Anterior cingulate cortex (tissue), 58 donors: ENCODE results near the gene SPIN2B.
"Not testable (repeated sequence)": the region's sequence is repeated elsewhere in the genome, so short reads cannot be mapped to it uniquely, and the experiment has no call there.

Source experiments
- DNase-seq, 58 donors: peaks; one replicate each; lab custom pipeline; 2025; lab: John Stamatoyannopoulos, UW

Gene SPIN2B

GRCh38 chrX:57121162-57121755 lies at the start of gene SPIN2B:
TSS of gene SPIN2B (minus strand) at chrX:57121548.
- peak; percentile 1 to 86 (median 61) for DNase-seq

GRCh38 chrX:57156397-57157049 lies 35.2 kb upstream of the SPIN2B start:
- DNase-seq: peak in 12 of 58 donors; percentile 0 to 26 (median 3)

GRCh38 chrX:57155171-57155570 lies 33.8 kb upstream of the SPIN2B start:
- DNase-seq: no peak

GRCh38 chrX:57152222-57152621 lies 30.9 kb upstream of the SPIN2B start:
- DNase-seq: not testable (repeated sequence)

GRCh38 chrX:57138674-57139073 lies 17.3 kb upstream of the SPIN2B start:
- DNase-seq: no peak

- peak in 1 of 58 donors; percentile 0 for DNase-seq
Measured at GRCh38 chrX:57137501-57137900, 16.2 kb upstream of the SPIN2B start.

GRCh38 chrX:57137073-57137472 lies 15.7 kb upstream of the SPIN2B start, which contains the start of gene SPIN2A:
TSS of gene SPIN2A (minus strand) at chrX:57137397. CDS start at chrX:57136597, 800 bp downstream.
- DNase-seq: peak in 2 of 58 donors; percentile 0 to 1

GRCh38 chrX:57136589-57136988 lies 15.2 kb upstream of the SPIN2B start:
- not testable (repeated sequence) for DNase-seq

GRCh38 chrX:57135287-57135686 lies 13.9 kb upstream of the SPIN2B start:
- no peak for DNase-seq

- DNase-seq: no peak
Measured at GRCh38 chrX:57134702-57135101, 13.4 kb upstream of the SPIN2B start.

GRCh38 chrX:57133706-57134105 lies 12.4 kb upstream of the SPIN2B start:
- no peak for DNase-seq

- DNase-seq: not testable (repeated sequence)
Measured at GRCh38 chrX:57133284-57133683, 11.9 kb upstream of the SPIN2B start.

GRCh38 chrX:57132046-57132445 lies 10.7 kb upstream of the SPIN2B start:
- DNase-seq: no peak

GRCh38 chrX:57121816-57122215 lies 468 bp upstream of the SPIN2B start:
- no peak for DNase-seq

GRCh38 chrX:57120619-57121161 lies 658 bp downstream of the SPIN2B start:
- DNase-seq: peak in 3 of 58 donors; percentile 0 to 35 (median 15)

- peak in 1 of 58 donors; percentile 1 for DNase-seq
Measured at GRCh38 chrX:57119416-57119815, 1.9 kb downstream of the SPIN2B start.

GRCh38 chrX:57117566-57117965 lies 3.8 kb downstream of the SPIN2B start:
- not testable (repeated sequence) for DNase-seq

GRCh38 chrX:57104921-57105398 lies 16.4 kb downstream of the SPIN2B start:
- no peak for DNase-seq

- DNase-seq: no peak
Measured at GRCh38 chrX:57104406-57104805, 16.9 kb downstream of the SPIN2B start.

GRCh38 chrX:57103489-57103888 lies 17.9 kb downstream of the SPIN2B start:
- no peak for DNase-seq

- not testable (repeated sequence) for DNase-seq
Measured at GRCh38 chrX:57102918-57103317, 18.4 kb downstream of the SPIN2B start.

- DNase-seq: no peak
Measured at GRCh38 chrX:57083143-57083542, 38.2 kb downstream of the SPIN2B start.
